BE2C (cell line): ENCODE data around the gene GTF2IRD1.

Experiments used
- DNase-seq: peaks from one replicate; pipeline ENCODE4 v3.0.0-alpha.2; 2020
- H3K27me3 ChIP-seq: fragments of 250-450 bp; sonication (Bioruptor Pico); 2 replicates; pipeline ENCODE4 v1.5.1; 2020; ENCODE audit warnings: mild to moderate bottlenecking
- H3K36me3 ChIP-seq: fragments of 250-450 bp; sonication (Bioruptor Pico); 2 replicates; pipeline ENCODE4 v1.5.1; 2020; ENCODE audit warnings: mild to moderate bottlenecking
- H3K4me1 ChIP-seq: fragments of 250-450 bp; sonication (Bioruptor Pico); 2 replicates; pipeline ENCODE4 v1.5.1; 2020
- H3K4me3 ChIP-seq: 2 replicates; pipeline ENCODE4 v1.5.1; 2011; ENCODE audit warnings: low read depth, low read length
- H3K9me3 ChIP-seq: fragments of 250-450 bp; sonication (Bioruptor Pico); 2 replicates; pipeline ENCODE4 v1.5.1; 2020
- CTCF ChIP-seq: IDR thresholded peaks from 2 replicates; pipeline ENCODE4 v1.5.1; 2012; ENCODE audit warnings: mild to moderate bottlenecking, low read depth, low read length

The GTF2IRD1 gene

GRCh38 chr7:74461970-74462706 is 8.4 kb downstream of the GTF2IRD1 start:
- no peak for TF ChIP-seq CTCF
- no peaks in the 10 kb centered on the region for H3K27me3 ChIP-seq
- DNase-seq, result no peak
- H3K4me1 ChIP-seq, result peaks cover 8% of the 10 kb centered on the region
- no peak overlapping the region for H3K4me3 ChIP-seq
- no peaks in the 10 kb centered on the region for H3K9me3 ChIP-seq
- H3K36me3 ChIP-seq, result peaks cover 9% of the 10 kb centered on the region; the same call in 1 of the 2 replicates

GRCh38 chr7:74462707-74463100 is 9.0 kb downstream of the GTF2IRD1 start:
- no peak for DNase-seq
- Histone ChIP-seq H3K4me3 (no peak overlapping the region), H3K4me1 (peaks cover 8% of the 10 kb centered on the region), H3K27me3 (no peaks in the 10 kb centered on the region), H3K36me3 (peaks cover 9% of the 10 kb centered on the region; the same call in 1 of the 2 replicates), H3K9me3 (no peaks in the 10 kb centered on the region)
- TF ChIP-seq CTCF, result no peak

- TF ChIP-seq CTCF, result no peak
- no peak overlapping the region for H3K4me3 ChIP-seq
These were observed 11.5 kb downstream of the GTF2IRD1 start for GRCh38 chr7:74464931-74465886.

GRCh38 chr7:74466196-74466813 is 12.6 kb downstream of the GTF2IRD1 start:
- no peak for TF ChIP-seq CTCF
- H3K4me3 ChIP-seq, result no peak overlapping the region
- H3K4me1 ChIP-seq, result peaks cover 8% of the 10 kb centered on the region
- H3K36me3 ChIP-seq, result peaks cover 9% of the 10 kb centered on the region; the same call in 1 of the 2 replicates
- DNase-seq, result peak; percentile 30
- H3K9me3 ChIP-seq, result no peaks in the 10 kb centered on the region
- H3K27me3 ChIP-seq, result no peaks in the 10 kb centered on the region

More at GRCh38 chr7:74464931-74465886, 11.5 kb downstream of the GTF2IRD1 start:
- Histone ChIP-seq H3K27me3 (no peaks in the 10 kb centered on the region), H3K9me3 (no peaks in the 10 kb centered on the region), H3K4me1 (peaks cover 8% of the 10 kb centered on the region), H3K36me3 (peaks cover 9% of the 10 kb centered on the region; the same call in 1 of the 2 replicates)
- DNase-seq, result no peak

GRCh38 chr7:74467876-74468275 is 14.2 kb downstream of the GTF2IRD1 start:
- Histone ChIP-seq H3K4me1 (peaks cover 8% of the 10 kb centered on the region), H3K4me3 (no peak overlapping the region), H3K36me3 (peaks cover 9% of the 10 kb centered on the region; the same call in 1 of the 2 replicates), H3K27me3 (no peaks in the 10 kb centered on the region), H3K9me3 (no peaks in the 10 kb centered on the region)
- no peak for DNase-seq
- TF ChIP-seq CTCF, result no peak
